HEK293T (cell line): Measurements from ENCODE around the gene FILIP1L.

Experiments used
- ARNT ChIP-seq: fragments of 450-650 bp; IDR thresholded peaks from 2 replicates; pipeline ENCODE4 v1.6.1; 2017; ENCODE audit warnings: mild to moderate bottlenecking
- BHLHE40 ChIP-seq: fragments of 450-650 bp; IDR thresholded peaks from 2 replicates; pipeline ENCODE4 v1.6.1; 2016; ENCODE audit warnings: mild to moderate bottlenecking, moderate library complexity, borderline replicate concordance
- CTBP1 ChIP-seq: fragments of 450-650 bp; IDR thresholded peaks from 2 replicates; pipeline ENCODE4 v1.6.1; 2016; ENCODE audit warnings: borderline replicate concordance
- ELF4 ChIP-seq: fragments of 450-650 bp; IDR thresholded peaks from 2 replicates; pipeline ENCODE4 v1.6.1; 2017; ENCODE audit warnings: antibody characterized with exemption
- FOXA1 ChIP-seq: fragments of 450-650 bp; IDR thresholded peaks from 2 replicates; pipeline ENCODE4 v1.6.1; 2016; ENCODE audit warnings: mild to moderate bottlenecking
- FOXM1 ChIP-seq: fragments of 450-650 bp; IDR thresholded peaks from 2 replicates; pipeline ENCODE4 v1.6.1; 2017; ENCODE audit warnings: mild to moderate bottlenecking, borderline replicate concordance
- NFRKB ChIP-seq: fragments of 450-650 bp; IDR thresholded peaks from 2 replicates; pipeline ENCODE4 v1.6.1; 2016; ENCODE audit warnings: mild to moderate bottlenecking, moderate library complexity
- PKNOX1 ChIP-seq: fragments of 450-650 bp; IDR thresholded peaks from 2 replicates; pipeline ENCODE4 v1.6.1; 2016
- SP1 ChIP-seq: fragments of 450-650 bp; IDR thresholded peaks from 2 replicates; pipeline ENCODE4 v1.6.1; 2017
- SUZ12 ChIP-seq: fragments of 450-650 bp; IDR thresholded peaks from 2 replicates; pipeline ENCODE4 v1.6.1; 2016; ENCODE audit warnings: mild to moderate bottlenecking

GRCh38 chr3:100163787-100164186, 49.5 kb upstream of the FILIP1L start:
- TF ChIP-seq SP1, result no peak
- TF ChIP-seq ELF4, result no peak
- no peak for TF ChIP-seq PKNOX1
- TF ChIP-seq NFRKB, result no peak
- TF ChIP-seq FOXA1, result no peak
- no peak for TF ChIP-seq CTBP1
- no peak for TF ChIP-seq ARNT
- no peak for TF ChIP-seq FOXM1
- no peak for TF ChIP-seq BHLHE40
- no peak for TF ChIP-seq SUZ12
